Kidney capillary endothelial cell (primary cell): ENCODE measurements around the gene PRCC.

Experiments used
- DNase-seq: peaks from one replicate; pipeline ENCODE4 v3.0.0-alpha.2; 2018; ENCODE audit warnings: low spot score

The PRCC gene

GRCh38 chr1:156767101-156767878, at the start of gene PRCC:
Gene PRCC (plus strand): TSS chr1:156767535. CDS start chr1:156767772, 237 bp downstream.
- peak; percentile 99 for DNase-seq

GRCh38 chr1:156721131-156721530, 46.2 kb upstream of the PRCC start:
- DNase-seq = no peak

- no peak for DNase-seq
Measured at GRCh38 chr1:156721535-156721934, 45.8 kb upstream of the PRCC start.

GRCh38 chr1:156725683-156726280, 41.6 kb upstream of the PRCC start:
- DNase-seq = peak; percentile 86

- DNase-seq = peak; percentile 76
Measured at GRCh38 chr1:156726549-156727226, 40.6 kb upstream of the PRCC start.

- DNase-seq = no peak
Measured at GRCh38 chr1:156727492-156727891, 39.8 kb upstream of the PRCC start.

GRCh38 chr1:156727926-156728598, 39.3 kb upstream of the PRCC start, which contains the start of gene METTL25B:
Gene METTL25B (plus strand): TSS chr1:156728469. CDS start chr1:156729105, 636 bp downstream.
- peak; percentile 73 for DNase-seq

- DNase-seq = peak; percentile 96
Measured at GRCh38 chr1:156728599-156729462, 38.5 kb upstream of the PRCC start, which contains the start of gene ISG20L2. Gene ISG20L2 (minus strand): TSS chr1:156728766. CDS start chr1:156727652, 1,114 bp downstream.

- no peak for DNase-seq
Measured at GRCh38 chr1:156733989-156734584, 33.2 kb upstream of the PRCC start.

- DNase-seq = no peak
Measured at GRCh38 chr1:156738407-156738806, 28.9 kb upstream of the PRCC start.

GRCh38 chr1:156738916-156739315, 28.4 kb upstream of the PRCC start:
- DNase-seq = no peak

- peak; percentile 21 for DNase-seq
Measured at GRCh38 chr1:156740237-156740740, 27.0 kb upstream of the PRCC start.

- peak; percentile 99 for DNase-seq
Measured at GRCh38 chr1:156740741-156741480, 26.4 kb upstream of the PRCC start, which contains the start of gene MRPL24. Gene MRPL24 (minus strand): TSS chr1:156741088. CDS start chr1:156738704, 2,384 bp downstream.

GRCh38 chr1:156741481-156741983, 25.8 kb upstream of the PRCC start:
- DNase-seq = no peak

- no peak for DNase-seq
Measured at GRCh38 chr1:156742017-156742416, 25.3 kb upstream of the PRCC start.

- no peak for DNase-seq
Measured at GRCh38 chr1:156742801-156743200, 24.5 kb upstream of the PRCC start.

GRCh38 chr1:156743367-156744302, 23.7 kb upstream of the PRCC start:
- DNase-seq = no peak

- no peak for DNase-seq
Measured at GRCh38 chr1:156744344-156744743, 23.0 kb upstream of the PRCC start.
